ENCODE measurements around the gene GFRA1.

- no peak for TF ChIP-seq CTCF (IDR thresholded peaks at IDR 0.05)
- no peak for TF ChIP-seq POLR2A (IDR thresholded peaks at IDR 0.05)
- TF ChIP-seq EP300 (IDR thresholded peaks at IDR 0.05) = no peak
These were observed 102.2 kb downstream of the GFRA1 start for GRCh38 chr10:116170815-116171250.
